ENCODE results near the gene CAPN5. TPM values are rescaled to one million over a fixed set of nuclear protein-coding genes. Genes with fewer than 3 reads are reported as not detected.
A peak's percentile ranks its signal among the peaks of the same experiment; 100 is the strongest.

CAPN5 gene
- total and polyA plus RNA-seq, 4 donors, result 10.7 to 43.1 (median 28.2) TPM

GRCh38 chr11:77149716-77150392 lies 83.1 kb downstream of the CAPN5 start:
- no peaks in the 10 kb centered on the region for H3K9me3 ChIP-seq (ENCODE audit: control insufficient read depth, insufficient read depth, low read length)
- no peak overlapping the region for H3K4me3 ChIP-seq (ENCODE audit: low read depth, low read length)
- no peak overlapping the region for H3K27ac ChIP-seq (ENCODE audit: low read depth, low read length)
- DNase-seq (ENCODE audit: low read depth in 4 of 6, low spot score in 6 of 6), result no peak
- WGBS (ENCODE audit: insufficient coverage), result 69% methylated on average over 12 of the region's 12 CpGs
- peaks cover 53% of the 10 kb centered on the region for H3K4me1 ChIP-seq (ENCODE audit: control insufficient read depth, insufficient read depth, low read length)
- peaks cover 8% of the 10 kb centered on the region for H3K27me3 ChIP-seq (ENCODE audit: control insufficient read depth, insufficient read depth, low read length)
- no peaks in the 10 kb centered on the region for H3K36me3 ChIP-seq (ENCODE audit: control insufficient read depth, insufficient read depth, low read length)

- Histone ChIP-seq H3K4me1 (ENCODE audit: control insufficient read depth, insufficient read depth, low read length) (peaks cover 59% of the 10 kb centered on the region), H3K36me3 (ENCODE audit: control insufficient read depth, insufficient read depth, low read length) (no peaks in the 10 kb centered on the region), H3K9me3 (ENCODE audit: control insufficient read depth, insufficient read depth, low read length) (no peaks in the 10 kb centered on the region), H3K27ac (ENCODE audit: low read depth, low read length) (no peak overlapping the region), H3K27me3 (ENCODE audit: control insufficient read depth, insufficient read depth, low read length) (peaks cover 8% of the 10 kb centered on the region), H3K4me3 (ENCODE audit: low read depth, low read length) (no peak overlapping the region)
- whole genome bisulfite sequencing (ENCODE audit: insufficient coverage), result 82% methylated on average over 9 of the region's 10 CpGs
- DNase-seq (ENCODE audit: low read depth in 4 of 6, low spot score in 6 of 6), result no peak
Observed at GRCh38 chr11:77150836-77151235, 84.1 kb downstream of the CAPN5 start.

DNA sequence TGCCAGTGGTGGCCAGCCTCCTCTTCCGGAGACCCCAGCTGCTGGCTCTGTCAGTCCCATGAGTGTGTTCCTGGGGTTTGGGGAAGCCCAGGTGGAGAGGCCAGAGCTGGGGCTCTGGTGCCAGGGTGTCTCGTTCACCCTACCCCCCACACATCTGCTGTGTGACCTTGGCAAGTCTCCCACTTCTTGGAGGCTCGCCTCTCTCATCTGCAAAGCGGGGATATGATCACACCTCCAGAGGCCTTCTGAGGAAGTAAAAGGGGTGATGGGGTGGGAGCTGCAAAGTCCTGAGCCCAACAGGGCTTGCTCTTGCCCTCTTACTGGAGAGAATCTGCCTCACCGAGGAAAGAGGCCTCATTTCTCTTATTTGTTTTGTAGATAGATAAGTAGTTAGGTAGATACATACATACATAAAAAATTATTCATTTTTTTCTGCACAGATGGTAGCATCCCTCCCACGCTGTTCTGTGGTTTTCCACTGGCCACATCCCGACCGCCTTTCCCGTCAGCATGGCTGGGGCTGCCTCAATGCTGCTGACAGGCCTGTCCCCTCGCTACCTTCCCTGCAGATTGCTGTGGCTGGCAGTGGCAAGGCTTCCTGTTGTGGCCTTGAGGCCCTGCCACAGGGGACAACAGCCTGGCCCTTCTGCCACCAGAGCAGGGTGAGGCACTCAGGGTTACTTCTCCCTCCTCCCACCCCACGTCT lies 85.2 kb downstream of the CAPN5 start:
- 87% methylated on average over 6 of the region's 11 CpGs for WGBS (ENCODE audit: insufficient coverage)
- peaks cover 53% of the 10 kb centered on the region for H3K4me1 ChIP-seq (ENCODE audit: control insufficient read depth, insufficient read depth, low read length)
- peaks cover 3% of the 10 kb centered on the region for H3K36me3 ChIP-seq (ENCODE audit: control insufficient read depth, insufficient read depth, low read length)
- DNase-seq (ENCODE audit: low read depth in 4 of 6, low spot score in 6 of 6), result no peak
- no peak overlapping the region for H3K4me3 ChIP-seq (ENCODE audit: low read depth, low read length)
- H3K27ac ChIP-seq (ENCODE audit: low read depth, low read length), result no peak overlapping the region
- H3K9me3 ChIP-seq (ENCODE audit: control insufficient read depth, insufficient read depth, low read length), result no peaks in the 10 kb centered on the region
- H3K27me3 ChIP-seq (ENCODE audit: control insufficient read depth, insufficient read depth, low read length), result peaks cover 8% of the 10 kb centered on the region

DNA sequence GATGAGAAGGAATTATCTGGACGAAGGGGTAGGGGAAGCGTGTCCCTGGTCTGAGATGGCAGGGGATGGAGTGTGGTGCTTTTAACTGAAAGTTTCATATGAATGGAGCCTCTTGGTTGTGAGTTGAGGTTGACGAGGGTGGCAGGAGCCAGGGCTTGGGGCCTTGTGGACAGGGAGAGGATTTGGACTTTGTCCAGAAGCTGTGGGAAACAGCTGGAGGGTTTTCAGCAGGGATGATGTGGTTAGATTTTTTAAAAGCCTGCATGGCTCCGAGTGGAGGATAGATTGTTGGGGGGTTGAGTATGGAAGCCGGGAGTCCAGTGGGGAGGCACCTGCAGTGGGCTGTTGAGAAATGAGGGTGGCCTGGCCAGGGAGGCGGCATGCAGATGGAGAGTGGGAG lies 86.1 kb downstream of the CAPN5 start:
- peaks cover 3% of the 10 kb centered on the region for H3K36me3 ChIP-seq (ENCODE audit: control insufficient read depth, insufficient read depth, low read length)
- WGBS (ENCODE audit: insufficient coverage), result 60% methylated on average over 6 of the region's 6 CpGs
- H3K27me3 ChIP-seq (ENCODE audit: control insufficient read depth, insufficient read depth, low read length), result peaks cover 5% of the 10 kb centered on the region
- H3K4me1 ChIP-seq (ENCODE audit: control insufficient read depth, insufficient read depth, low read length), result peaks cover 45% of the 10 kb centered on the region
- H3K9me3 ChIP-seq (ENCODE audit: control insufficient read depth, insufficient read depth, low read length), result no peaks in the 10 kb centered on the region
- no peak overlapping the region for H3K27ac ChIP-seq (ENCODE audit: low read depth, low read length)
- DNase-seq (ENCODE audit: low read depth in 4 of 6, low spot score in 6 of 6), result no peak
- no peak overlapping the region for H3K4me3 ChIP-seq (ENCODE audit: low read depth, low read length)

- no peak overlapping the region for H3K4me3 ChIP-seq (ENCODE audit: low read depth, low read length)
- no peaks in the 10 kb centered on the region for H3K27me3 ChIP-seq (ENCODE audit: control insufficient read depth, insufficient read depth, low read length)
- H3K4me1 ChIP-seq (ENCODE audit: control insufficient read depth, insufficient read depth, low read length), result peaks cover 40% of the 10 kb centered on the region
- DNase-seq (ENCODE audit: low read depth in 4 of 6, low spot score in 6 of 6), result no peak
- no peak overlapping the region for H3K27ac ChIP-seq (ENCODE audit: low read depth, low read length)
- WGBS (ENCODE audit: insufficient coverage), result 81% methylated on average over 15 of the region's 20 CpGs
- no peaks in the 10 kb centered on the region for H3K9me3 ChIP-seq (ENCODE audit: control insufficient read depth, insufficient read depth, low read length)
- H3K36me3 ChIP-seq (ENCODE audit: control insufficient read depth, insufficient read depth, low read length), result peaks cover 3% of the 10 kb centered on the region
Observed at GRCh38 chr11:77153276-77154185, 86.8 kb downstream of the CAPN5 start.

- peaks cover 3% of the 10 kb centered on the region for H3K36me3 ChIP-seq (ENCODE audit: control insufficient read depth, insufficient read depth, low read length)
- DNase-seq (ENCODE audit: low read depth in 4 of 6, low spot score in 6 of 6), result peak; percentile 19 to 83 (median 46)
- peaks cover 35% of the 10 kb centered on the region for H3K4me1 ChIP-seq (ENCODE audit: control insufficient read depth, insufficient read depth, low read length)
- no peak overlapping the region for H3K27ac ChIP-seq (ENCODE audit: low read depth, low read length)
- 63% methylated on average over 5 of the region's 10 CpGs for WGBS (ENCODE audit: insufficient coverage)
- H3K27me3 ChIP-seq (ENCODE audit: control insufficient read depth, insufficient read depth, low read length), result no peaks in the 10 kb centered on the region
- no peaks in the 10 kb centered on the region for H3K9me3 ChIP-seq (ENCODE audit: control insufficient read depth, insufficient read depth, low read length)
- H3K4me3 ChIP-seq (ENCODE audit: low read depth, low read length), result no peak overlapping the region
Observed at GRCh38 chr11:77154381-77155081, 87.8 kb downstream of the CAPN5 start.

DNA sequence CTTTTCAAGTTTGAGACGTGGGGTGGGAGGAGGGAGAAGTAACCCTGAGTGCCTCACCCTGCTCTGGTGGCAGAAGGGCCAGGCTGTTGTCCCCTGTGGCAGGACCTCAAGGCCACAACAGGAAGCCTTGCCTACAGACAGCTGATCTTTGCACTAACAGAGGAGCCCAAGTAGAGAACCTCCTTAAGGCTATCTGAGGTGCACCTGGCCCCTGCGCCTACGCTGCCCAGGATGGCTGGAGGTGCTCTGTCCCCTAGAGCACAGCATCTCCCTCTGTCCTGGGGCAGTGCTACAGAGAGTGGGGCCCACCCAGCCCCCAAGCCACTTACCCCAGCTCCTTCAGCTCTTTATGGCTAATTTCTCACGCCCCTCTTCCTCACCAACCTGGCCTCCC lies 88.3 kb downstream of the CAPN5 start:
- H3K4me1 ChIP-seq (ENCODE audit: control insufficient read depth, insufficient read depth, low read length), result peaks cover 35% of the 10 kb centered on the region
- WGBS (ENCODE audit: insufficient coverage), result 100% methylated on average over 2 of the region's 4 CpGs

DNA sequence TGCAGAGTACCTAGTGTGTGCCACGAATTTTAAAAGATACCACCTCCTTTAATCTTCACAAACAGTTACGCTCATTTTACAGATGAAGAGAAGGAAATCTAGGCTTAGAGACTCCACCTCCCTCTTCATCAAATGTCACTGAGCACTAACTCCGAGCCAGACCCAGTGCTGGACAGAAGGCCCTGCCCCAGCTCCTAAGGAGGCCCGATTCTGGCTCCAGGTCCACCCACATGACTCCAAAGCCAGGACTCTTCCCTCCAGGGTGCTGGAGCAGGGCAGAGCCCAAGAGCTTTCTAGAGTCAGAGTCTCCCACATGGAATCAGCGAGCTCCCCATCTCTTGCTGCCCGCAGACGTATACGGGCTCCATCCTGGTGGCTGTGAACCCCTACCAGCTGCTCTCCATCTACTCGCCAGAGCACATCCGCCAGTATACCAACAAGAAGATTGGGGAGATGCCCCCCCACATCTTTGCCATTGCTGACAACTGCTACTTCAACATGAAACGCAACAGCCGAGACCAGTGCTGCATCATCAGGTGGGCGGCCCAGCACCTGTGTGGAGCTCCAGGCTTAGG lies 88.9 kb downstream of the CAPN5 start:
- H3K4me1 ChIP-seq (ENCODE audit: control insufficient read depth, insufficient read depth, low read length), result peaks cover 35% of the 10 kb centered on the region
- 93% methylated on average over 11 of the region's 13 CpGs for WGBS (ENCODE audit: insufficient coverage)
- no peak overlapping the region for H3K4me3 ChIP-seq (ENCODE audit: low read depth, low read length)
- no peaks in the 10 kb centered on the region for H3K9me3 ChIP-seq (ENCODE audit: control insufficient read depth, insufficient read depth, low read length)
- H3K27ac ChIP-seq (ENCODE audit: low read depth, low read length), result no peak overlapping the region
- no peak for DNase-seq (ENCODE audit: low read depth in 4 of 6, low spot score in 6 of 6)
- H3K27me3 ChIP-seq (ENCODE audit: control insufficient read depth, insufficient read depth, low read length), result no peaks in the 10 kb centered on the region
- H3K36me3 ChIP-seq (ENCODE audit: control insufficient read depth, insufficient read depth, low read length), result peaks cover 3% of the 10 kb centered on the region

More for the DNA sequence above, 88.3 kb downstream of the CAPN5 start:
- H3K27ac ChIP-seq (ENCODE audit: low read depth, low read length), result no peak overlapping the region
- peaks cover 3% of the 10 kb centered on the region for H3K36me3 ChIP-seq (ENCODE audit: control insufficient read depth, insufficient read depth, low read length)
- no peak overlapping the region for H3K4me3 ChIP-seq (ENCODE audit: low read depth, low read length)
- no peaks in the 10 kb centered on the region for H3K27me3 ChIP-seq (ENCODE audit: control insufficient read depth, insufficient read depth, low read length)
- no peak for DNase-seq (ENCODE audit: low read depth in 4 of 6, low spot score in 6 of 6)
- H3K9me3 ChIP-seq (ENCODE audit: control insufficient read depth, insufficient read depth, low read length), result no peaks in the 10 kb centered on the region

Data from spinal cord (tissue), 10 donors.